GM21717 (cell line): ENCODE data around the gene PSMC6.

Source experiments
- ATAC-seq: cut with Tn5 transposase; IDR thresholded peaks from one replicate; pipeline ENCODE4 v1.9.1; 2021; ENCODE audit warnings: mild to moderate bottlenecking, moderate library complexity; ENCODE audit not compliant: unreplicated experiment

PSMC6 gene

GRCh38 chr14:52776816-52777215 is 69.8 kb downstream of the PSMC6 start:
- ATAC-seq = no peak
